Tibial nerve (tissue), 4 donors: ENCODE results near the gene RAB11B.

ENCODE experiments used
- CTCF ChIP-seq, 5 experiments: fragments of 200-600 bp in 3 of 5; fragments of 450-650 bp in 2 of 5; sonication (generic) in 3 of 5; IDR thresholded peaks; one replicate each; pipeline ENCODE4 v1.5.1; 2016 to 2019; ENCODE audit warnings: antibody characterized with exemption in 5 of 5, mild to moderate bottlenecking in 3 of 5, moderate library complexity in 2 of 5
- EP300 ChIP-seq, 2 donors: sonication (generic); formaldehyde crosslinking; IDR thresholded peaks; one replicate each; pipeline ENCODE4 v1.6.1; 2017; ENCODE audit warnings: antibody characterized with exemption in 2 of 2, mild to moderate bottlenecking in 1 of 2
- POLR2A ChIP-seq, 2 donors: fragments of 450-650 bp; IDR thresholded peaks; one replicate each; pipeline ENCODE4 v1.6.1; 2017; ENCODE audit warnings: antibody characterized with exemption in 2 of 2, mild to moderate bottlenecking in 2 of 2, moderate library complexity in 2 of 2

- no peak for TF ChIP-seq POLR2A (IDR thresholded peaks at IDR 0.05)
- TF ChIP-seq CTCF (IDR thresholded peaks at IDR 0.05) = no peak
- no peak for TF ChIP-seq EP300 (IDR thresholded peaks at IDR 0.05)
Measured at GRCh38 chr19:8395621-8396082, 5.5 kb downstream of the RAB11B start.
